NCI-H2081 (cell line): ENCODE results near the gene EIF4E2.
A peak's percentile ranks its signal among the peaks of the same experiment; 100 is the strongest.
"Not testable (repeated sequence)": the region's sequence is repeated elsewhere in the genome, so short reads cannot be mapped to it uniquely, and the experiment has no call there.

Source experiments
- DNase-seq, 2 experiments: peaks; one replicate each; lab custom pipeline; 2025; lab: John Stamatoyannopoulos, UW

EIF4E2 gene

DNA sequence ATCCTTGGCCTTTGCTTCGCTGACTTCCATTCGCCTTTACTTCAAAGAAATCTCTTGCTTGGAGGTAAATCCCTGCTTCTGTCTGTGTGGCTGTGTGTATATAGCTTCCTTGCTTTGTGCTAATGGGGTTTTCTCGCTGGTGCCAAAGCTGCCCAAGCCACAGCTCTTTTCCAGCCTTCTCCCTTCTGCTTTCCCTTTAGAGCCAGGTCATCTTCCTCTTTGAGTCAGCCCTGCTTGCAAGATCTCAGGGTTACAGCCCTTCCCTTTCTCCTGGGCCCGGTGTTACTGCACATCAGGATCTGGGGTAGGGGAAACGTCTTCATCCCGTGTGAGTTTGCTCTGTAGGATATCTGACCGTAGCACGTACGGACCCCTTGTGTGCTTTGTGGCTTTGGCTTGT is 19.1 kb downstream of the EIF4E2 start:
- no peak for DNase-seq

DNA sequence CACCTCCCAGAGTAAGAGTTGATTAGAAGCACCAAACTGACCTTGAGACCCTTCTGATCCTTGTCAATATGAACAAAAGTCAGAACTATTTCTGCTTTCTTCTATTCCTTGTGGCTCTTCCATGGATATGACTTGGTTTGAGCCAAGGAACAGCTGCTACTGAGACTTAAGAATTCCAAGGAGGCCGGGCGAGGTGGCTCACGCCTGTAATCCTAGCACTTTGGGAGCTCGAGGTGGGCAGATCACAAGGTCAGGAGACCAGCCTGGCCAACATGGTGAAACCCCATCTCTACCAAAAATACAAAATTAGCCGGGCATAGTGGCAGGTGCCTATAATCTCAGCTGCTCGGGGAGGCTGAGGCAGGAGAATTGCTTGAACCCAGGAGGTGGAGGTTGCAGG is 20.0 kb downstream of the EIF4E2 start:
- not testable (repeated sequence) for DNase-seq

DNA sequence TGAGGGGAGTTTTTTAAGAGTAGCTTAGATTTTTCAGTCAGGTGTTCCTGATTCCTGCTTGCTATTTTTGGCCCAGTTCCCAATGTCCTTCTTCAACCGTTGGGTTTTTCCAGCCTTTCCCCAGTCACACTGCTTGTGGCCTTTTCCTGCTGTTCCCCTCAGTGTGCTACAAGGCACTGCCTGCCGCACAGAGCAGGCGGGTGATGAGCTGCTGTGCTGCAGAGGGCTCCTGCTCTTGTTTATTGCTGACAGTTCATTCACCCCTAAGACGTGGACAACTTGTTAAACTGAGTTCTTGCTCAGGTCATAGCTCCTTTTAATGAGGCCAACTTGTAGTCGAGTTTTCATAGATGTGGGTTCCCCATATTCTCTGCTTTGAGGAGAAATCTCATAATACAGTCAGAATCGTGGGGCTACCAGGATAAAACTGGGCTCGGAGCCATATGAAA is 20.6 kb downstream of the EIF4E2 start:
- no peak for DNase-seq

DNA sequence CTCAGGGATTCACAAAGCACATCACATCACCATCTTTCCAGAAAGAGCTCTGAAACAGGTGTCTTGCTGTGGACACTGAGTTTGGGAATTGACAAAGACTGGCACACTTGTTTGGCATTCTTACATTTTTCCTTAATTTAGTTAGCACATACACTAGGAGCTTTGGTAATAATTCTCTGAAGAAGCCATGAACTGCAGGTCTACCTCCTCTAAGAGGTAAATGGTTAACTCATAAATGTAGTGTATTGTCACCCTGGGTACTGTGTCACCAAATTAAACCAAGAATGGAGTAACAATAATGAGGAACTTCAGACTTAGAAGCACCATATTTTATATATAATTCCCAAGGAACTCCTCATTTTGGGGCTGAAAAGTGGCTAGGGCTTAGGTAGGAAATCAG is 22.6 kb downstream of the EIF4E2 start:
- no peak for DNase-seq

DNA sequence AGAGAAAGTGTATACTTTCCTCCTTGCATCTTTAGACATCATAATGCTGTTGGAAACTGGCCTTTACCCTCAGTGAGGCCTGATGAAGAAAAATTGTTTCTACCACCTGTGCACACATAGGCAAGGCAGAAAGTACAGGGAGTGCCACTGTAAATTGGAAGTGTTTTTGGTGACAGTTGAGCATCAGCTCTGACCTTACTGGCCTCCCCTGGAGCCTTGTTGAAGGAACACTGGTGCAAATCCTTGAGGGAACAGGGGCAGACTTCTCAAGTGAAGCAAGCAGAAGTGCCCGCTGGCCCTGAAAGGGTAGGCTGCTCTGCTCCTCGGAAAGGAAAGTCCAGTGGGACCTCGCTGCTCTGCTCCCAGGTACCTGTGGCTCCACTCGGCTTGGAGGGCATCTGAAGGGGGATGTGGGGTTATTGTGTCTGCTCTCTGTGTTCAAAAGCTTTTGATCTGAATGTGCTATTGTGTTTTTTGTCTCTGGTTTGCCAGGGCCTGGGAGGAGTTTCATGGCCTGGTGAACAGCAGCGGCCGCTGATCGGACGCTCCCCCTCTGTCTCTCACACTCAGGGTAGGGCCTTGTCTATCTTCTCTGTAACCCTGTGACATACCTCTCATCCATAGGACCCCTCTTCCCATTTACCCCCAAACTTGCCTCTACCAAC is 23.4 kb downstream of the EIF4E2 start:
- no peak for DNase-seq

DNA sequence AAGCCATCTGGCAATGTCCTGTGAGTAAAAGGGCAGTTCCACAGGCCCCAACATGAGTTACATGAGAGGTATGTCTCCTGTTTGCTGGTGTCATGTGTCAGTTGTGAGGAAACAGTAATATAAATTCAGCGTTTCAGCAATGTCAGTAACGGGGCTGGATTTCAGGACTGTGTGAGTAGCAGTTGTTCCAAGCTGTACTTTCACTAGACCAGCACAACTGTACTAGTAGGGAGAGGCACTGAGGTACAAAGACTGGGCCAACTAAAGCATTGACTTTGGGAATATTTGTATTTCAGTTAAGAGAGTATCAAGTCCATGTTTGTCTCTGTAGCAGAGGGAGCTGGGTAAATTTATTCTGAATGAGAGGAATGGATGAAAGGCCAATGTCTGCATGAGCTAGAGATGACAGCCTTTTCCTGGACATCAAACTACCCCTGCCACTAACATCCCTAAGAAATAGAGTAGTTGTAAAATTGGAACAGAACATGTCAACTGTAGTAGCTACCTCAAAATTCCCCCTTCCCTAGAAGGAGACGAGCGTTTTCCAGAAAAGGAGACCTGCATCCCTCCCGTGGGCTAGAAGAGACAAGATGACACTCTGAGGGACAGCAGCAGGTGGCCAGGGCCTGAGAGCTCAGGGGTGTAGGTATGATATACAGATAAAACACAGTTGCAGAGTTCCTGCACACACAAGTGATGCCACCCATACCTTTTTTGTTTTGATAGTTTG is 24.4 kb downstream of the EIF4E2 start:
- no peak for DNase-seq

DNA sequence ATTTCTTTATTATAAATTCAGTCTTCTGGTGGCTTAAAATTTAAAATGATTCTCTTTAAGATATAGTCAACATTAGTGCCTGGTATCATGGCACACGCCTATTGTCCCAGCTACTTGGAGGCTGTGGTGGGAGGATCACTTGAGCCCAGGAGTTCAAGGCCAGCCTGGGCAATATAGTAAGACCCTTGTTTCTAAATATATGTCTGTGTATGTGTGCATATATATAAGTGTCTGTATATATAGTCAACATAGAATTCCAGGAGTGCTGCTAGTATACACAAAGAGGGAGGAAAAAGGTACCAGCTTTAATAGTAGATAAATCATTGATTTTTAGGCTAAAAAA is 24.9 kb downstream of the EIF4E2 start:
- no peak for DNase-seq

DNA sequence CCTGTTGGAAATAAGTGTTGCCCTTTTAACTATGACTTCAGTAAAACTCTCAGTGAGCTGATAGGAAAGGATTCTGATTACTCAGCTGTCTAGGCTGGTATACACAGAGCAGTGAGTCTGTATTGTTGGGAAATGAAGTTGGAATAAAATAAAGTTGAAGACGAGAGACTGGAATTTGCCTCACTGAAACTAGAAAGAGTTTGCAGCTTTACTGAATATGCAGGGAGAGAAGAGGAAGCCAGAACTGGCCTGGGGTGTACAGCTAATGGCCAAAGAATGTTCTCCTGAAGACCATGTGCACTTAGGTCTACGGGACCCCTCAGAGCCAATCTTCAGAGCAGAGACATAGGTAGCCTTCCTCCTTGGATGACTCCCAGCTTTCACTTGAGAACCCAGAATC is 26.5 kb downstream of the EIF4E2 start:
- DNase-seq, result no peak

DNA sequence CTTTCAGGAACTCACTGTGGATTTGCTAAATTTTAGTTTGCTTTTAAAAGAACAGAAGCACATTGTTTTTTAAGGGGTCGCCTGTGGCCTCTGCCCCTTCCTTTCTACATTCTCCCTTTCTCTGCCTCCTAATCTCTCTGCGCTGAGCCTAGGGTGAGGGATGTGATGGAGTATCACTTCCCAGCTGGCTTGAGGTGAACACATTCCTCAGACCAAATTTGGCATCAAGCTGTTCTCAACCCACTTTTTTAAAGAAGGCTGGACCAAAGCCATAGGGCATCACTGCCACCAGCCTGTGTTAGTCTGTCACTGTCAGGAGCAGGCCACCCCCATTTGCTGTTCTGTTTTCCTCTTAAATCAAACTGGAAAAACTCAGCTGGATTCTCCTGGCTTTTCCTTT is 27.4 kb downstream of the EIF4E2 start:
- no peak for DNase-seq

DNA sequence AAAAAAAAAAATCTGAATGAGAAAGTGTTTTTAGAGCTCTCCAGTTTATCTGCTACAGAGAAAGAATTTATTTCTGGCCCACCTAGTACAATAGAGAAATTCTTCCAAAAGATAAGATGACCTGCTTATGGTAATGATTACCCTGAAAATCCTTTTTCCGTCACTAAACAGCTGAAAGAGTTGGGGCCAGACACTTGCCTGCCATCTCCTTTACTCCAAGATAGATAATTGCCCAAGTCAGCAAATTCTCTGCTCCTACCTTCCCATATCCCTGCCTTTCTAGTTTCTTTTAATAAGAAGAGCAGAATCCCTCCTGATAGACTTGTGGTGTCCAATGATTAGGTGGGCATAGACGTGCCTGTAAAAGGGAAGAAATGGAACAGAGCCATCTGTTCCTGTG is 28.1 kb downstream of the EIF4E2 start:
- no peak for DNase-seq

DNA sequence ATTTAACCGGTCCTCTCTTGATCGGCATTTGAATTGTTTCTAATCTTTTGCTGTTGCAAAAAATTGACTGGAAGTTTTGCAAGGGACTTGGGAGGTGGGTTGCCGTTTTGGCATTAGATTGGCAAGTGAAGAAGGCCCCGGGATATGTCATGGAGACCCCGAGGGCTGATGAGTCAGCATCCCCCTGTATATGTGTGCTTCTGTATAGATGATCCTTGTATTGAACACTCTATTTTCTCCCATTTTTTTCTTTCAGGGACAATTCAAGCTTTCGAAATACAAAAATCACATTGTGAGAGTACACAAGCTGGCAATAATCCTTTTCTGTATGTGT is 30.1 kb downstream of the EIF4E2 start:
- DNase-seq, result no peak

DNA sequence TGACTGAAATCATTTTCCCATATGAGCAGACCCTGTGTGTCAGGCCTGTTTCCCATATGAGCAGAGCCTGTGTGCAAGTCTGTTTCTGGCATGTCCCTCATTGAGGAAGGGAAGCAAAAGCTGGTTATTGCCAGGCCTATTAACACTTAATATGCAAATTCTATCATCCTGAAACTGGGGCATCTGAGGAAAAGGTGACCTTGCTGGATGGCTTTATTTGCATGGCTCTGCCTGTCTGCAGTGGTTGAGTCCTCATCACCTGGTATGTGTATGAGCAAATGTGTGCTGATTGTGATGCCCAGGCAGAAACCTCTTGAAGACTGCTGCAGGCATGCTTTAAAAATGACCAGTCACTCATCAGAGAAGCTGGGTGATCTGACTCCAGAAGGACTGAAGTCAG is 31.2 kb downstream of the EIF4E2 start:
- no peak for DNase-seq

DNA sequence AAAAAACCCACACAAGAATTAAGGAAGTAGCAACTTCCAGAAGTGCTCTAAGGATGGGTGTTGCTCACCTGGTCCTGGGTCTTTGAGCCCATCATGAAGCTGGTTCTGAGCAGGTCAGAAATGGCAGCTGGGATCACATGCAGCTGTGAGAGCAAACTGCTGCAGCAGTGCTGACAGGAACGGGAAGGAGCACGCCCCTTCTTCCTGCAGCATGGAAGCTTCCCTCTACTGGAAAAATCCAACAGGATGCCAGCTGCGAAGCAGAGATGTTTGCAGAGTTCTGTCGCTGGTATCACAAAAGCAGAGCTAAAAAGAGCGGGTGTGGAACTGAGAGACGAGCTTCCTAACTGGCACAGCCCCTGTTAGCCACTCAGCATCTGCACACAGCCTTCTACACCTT is 33.7 kb downstream of the EIF4E2 start:
- peak in 1 of 2 experiments; percentile 40 for DNase-seq

DNA sequence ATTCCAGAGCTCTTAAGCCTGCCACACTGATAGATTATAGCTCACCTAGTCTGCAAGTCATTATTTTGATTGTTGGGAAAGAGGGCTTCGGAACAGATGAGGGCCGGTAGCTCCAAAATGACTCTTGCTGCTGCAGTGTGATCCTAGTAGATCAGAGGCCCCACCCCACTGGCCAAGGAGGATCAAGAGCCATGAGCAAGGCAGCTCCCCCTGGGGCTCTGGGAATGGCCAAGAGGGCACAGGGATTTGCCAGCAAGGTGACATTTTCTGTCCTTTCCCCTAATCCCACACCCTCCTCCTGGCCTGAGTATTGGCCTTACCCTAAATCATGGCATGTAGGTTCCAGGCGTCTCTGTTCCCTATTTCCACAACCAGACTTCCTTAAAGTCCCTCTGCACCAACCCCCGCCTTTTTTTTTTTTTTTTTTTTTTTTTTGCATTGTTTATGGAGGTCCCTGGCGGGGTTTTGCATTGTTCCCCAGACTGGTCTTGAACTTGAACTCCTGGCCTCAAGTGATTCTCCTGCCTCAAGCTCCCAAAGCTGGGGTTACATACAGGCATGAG is 36.5 kb downstream of the EIF4E2 start:
- DNase-seq, result no peak

DNA sequence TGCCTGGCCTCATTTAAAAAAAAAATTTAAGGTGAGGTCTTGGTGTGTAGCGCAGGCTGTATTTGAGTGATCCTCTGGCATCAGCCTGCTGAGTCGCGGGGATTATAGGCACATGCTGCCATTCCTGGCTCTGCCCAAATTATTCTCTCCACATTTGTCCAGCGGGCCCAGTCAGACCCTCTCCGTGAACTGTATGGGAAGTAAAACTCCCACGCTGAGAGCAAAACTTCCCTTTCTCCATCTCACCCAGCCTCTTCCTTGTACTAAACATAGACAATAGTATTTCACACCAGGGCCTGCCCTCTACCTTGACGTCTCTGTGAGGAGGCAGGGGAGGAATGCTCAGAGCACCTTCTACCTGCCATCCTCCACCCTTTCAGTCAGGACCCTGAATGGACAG is 37.0 kb downstream of the EIF4E2 start:
- DNase-seq, result no peak

DNA sequence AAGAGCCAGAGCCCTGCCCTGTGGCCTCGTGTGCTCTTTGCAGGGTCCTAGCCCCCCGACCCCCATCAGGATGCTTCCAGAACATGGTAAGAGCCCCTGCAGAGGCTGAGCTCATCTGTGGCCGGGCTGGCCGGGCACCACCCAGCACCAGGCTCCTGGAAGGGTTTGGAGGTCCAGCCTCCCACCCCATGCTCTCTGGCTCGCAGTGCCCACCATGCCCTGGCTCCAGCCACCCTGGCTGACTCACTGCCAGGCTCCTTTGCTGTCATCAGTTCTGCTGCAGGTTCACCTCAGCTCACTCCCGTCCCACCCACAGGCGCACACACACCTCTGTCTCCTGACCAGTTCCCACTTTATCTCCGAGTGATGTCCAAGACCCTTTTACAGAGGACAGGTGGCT is 37.5 kb downstream of the EIF4E2 start:
- no peak for DNase-seq

DNA sequence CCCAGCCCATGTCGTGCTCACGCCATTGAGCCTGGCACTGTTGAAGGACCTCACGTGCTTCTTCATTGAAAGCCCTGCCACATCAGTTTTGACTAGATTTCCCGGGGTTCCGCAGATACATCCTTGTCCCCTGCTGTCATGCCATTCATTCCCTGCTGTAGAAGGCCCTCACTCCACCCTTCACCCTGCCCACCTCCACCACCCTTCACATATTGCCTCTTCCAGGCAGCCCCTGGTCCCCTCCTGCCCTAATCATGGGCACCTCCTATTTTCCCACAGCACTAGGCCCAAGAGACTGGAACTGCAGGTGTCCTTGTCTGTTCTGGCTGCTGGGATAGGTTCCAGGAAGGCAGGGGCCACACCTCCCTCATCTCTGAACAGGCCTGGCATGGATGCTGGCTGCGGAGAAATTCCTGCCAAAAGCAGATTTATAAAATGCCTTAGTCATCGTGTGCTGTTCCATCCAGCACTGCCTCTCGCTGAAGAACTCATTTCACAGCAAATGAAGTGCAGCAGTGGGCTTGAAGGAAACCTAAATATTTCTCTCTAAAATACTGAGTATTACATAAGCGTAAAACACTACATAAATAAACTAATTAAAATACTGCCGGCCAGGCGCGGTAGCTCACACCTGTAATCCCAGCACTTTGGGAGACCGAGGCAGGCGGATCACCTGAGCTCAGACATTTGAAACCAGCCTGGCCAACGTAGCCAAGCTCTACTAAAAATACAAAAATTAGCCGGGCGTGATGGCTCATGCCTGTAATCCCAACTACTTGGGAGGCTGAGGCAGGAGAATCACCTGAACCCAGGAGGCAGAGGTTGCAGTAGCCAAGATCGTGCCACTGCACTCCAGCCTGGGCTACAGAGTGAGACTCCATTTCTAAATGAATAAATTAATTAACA is 38.4 kb downstream of the EIF4E2 start:
- peak; percentile 34 to 51 for DNase-seq

DNA sequence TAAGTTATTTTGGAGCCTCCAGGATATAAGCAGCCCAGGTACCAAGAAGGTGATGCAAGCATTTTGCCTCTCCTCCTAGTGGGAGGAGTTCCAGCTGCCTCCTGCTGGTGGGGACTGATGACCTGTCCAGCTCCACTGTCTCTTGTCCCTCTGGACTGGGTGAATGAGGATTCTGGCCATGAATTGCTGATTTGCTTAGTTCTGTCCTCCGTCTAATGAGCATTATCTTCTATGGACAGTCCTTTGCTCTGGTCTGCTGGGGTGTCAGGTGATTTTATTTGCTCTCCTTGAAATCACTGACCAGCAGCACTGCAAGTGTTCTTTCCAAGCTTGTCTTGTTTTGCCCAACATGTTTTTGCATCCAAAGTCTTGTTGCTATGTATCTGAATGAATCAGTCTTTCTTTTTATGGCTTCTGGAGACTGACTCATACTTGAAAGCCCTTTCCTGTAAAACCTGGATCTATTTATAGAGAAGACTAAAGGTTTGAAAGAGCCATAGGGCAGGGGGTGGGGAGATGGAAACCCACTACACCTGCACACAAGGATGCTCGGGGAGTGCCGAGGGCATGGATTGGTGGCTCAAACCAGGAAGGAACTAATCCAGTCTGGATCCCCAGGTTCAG is 42.4 kb downstream of the EIF4E2 start:
- DNase-seq, result no peak

DNA sequence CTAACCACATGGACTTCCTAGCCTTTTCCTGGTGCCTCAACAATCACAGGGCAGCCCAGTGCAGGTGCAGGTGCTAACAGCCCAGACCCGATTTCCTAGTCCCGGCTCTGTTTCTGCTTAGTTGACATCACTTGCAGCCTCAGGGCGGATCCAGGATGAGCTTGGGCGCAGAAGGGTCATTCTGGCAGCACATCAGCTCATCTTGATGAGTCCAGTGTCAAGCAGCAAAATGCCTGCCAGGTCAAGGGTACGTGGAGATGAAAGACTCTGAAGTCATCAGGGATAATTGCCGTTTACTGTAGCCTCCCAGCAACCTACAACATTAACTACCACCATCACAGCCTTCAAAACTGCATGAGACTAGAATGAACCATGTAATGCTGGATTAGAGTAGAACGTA is 43.5 kb downstream of the EIF4E2 start:
- no peak for DNase-seq

DNA sequence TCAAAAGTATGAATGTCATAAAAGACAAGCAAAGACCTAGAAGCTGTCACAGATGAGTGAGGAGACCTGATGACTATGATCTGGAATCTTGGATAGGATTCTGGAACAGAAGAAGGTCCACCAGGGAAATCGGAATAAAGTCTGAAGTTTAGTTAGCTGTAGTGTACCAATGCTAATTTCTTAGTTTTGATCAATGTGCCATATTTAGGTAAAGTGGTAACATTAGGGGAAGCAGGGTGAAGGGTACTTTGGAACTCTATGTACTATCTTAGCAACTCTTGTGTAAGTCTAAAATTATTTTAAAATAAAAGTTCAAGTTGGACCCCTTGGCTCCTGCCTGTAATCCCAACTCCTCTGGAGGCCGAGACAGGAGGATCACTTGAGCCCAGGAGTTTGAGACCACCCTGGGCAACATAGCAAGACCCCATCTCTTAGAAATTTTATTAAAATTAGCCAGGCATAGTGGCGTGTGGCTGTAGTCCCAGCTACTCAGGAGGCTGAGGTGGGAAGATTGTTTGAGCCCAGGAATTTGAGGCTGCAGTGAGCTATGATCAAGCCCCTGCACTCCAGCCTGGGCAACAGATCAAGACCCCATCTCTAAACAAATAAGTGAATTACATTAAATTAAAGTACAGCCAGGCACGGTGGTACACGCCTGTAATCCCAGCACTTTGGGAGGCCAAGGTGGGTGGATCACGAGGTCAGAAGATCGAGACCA is 47.0 kb downstream of the EIF4E2 start:
- no peak for DNase-seq

DNA sequence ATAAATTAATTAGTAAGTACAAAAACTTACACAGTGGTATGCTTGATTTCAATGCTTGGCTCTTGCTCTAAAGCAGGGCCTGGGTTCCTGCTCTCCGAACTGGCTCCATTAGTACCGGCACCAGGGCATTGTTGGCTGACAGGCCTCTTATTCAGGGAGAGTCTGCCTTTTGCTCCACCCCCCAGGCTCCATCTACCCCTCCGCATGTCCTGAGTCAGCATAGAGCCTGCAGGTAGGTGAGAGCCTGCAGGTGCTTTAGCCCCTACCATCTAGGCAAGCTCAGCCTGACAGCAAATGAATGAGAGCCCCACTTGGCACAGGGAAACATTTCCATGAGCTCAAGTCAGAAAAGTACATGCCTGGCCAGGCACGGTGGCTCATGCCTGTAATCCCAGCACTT is 47.8 kb downstream of the EIF4E2 start:
- DNase-seq, result no peak
